Measurements from ENCODE around the gene CST4. TPM values are rescaled to one million over a fixed set of nuclear protein-coding genes. Genes with fewer than 3 reads are reported as not detected.
A peak's percentile ranks its signal among the peaks of the same experiment; 100 is the strongest.

Gene CST4
- total RNA-seq, 4 donors from 2014 or later: 0.89 to 13.8 (median 3.0) TPM; not detected in 1

DNA sequence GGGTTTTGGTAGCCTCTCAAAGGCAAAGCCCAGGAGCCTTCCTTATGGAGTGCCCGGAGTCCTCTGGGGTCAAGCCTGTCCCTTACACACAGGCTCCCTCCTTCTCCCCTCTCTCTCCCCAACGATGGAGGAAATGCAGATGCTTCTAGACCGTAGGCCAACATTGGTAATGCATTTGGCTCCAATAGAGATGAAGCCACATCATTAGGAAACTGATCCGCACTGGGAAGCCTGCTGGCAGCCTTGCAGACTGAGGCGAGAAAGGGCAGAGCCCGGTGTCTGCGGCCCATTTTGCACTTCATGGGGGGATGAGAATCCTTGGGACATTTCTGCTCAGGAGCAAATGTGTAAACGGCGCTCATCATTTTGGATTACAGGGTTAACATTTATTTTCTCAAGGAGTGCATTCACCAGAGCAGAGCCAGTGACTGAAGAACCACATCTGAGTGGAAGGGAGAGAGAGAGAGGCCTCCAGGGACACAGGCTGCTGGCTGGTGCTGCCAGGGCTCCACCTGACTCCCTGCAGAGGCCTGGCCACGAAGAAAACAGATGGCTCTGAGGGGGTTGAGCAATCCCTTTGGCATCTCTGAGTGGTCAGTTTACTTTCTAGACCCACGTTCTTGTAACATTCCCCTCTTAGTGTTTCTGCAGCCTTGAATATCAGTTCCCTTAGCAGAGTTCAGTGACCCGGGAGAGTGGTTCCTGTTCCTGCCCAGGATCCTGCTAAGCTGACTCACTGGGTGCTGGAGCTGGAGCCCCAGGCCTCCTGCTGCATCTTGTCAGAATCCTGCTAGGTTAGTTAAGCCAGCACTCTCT, 46.7 kb downstream of the CST4 start:
- Histone ChIP-seq H3K9me3 (no peaks in the 10 kb centered on the region), H3K4me1 (peaks cover 0 to 12% of the 10 kb centered on the region in 2 donors), H3K27me3 (no peaks in the 10 kb centered on the region), H3K27ac (peak overlapping the region; percentile 26 to 69 (median 41)), H3K36me3 (no peaks in the 10 kb centered on the region), H3K4me3 (replicated peaks in 1 of 3) (no peak overlapping the region)
- WGBS, 2 donors: 42 to 44% methylated on average over 11 to 12 of the region's 12 CpGs
- intact Hi-C loops (cut with DNase I): no loop called here
- DNase-seq: peak; percentile 85 to 86
- TF ChIP-seq, protein P1, sequence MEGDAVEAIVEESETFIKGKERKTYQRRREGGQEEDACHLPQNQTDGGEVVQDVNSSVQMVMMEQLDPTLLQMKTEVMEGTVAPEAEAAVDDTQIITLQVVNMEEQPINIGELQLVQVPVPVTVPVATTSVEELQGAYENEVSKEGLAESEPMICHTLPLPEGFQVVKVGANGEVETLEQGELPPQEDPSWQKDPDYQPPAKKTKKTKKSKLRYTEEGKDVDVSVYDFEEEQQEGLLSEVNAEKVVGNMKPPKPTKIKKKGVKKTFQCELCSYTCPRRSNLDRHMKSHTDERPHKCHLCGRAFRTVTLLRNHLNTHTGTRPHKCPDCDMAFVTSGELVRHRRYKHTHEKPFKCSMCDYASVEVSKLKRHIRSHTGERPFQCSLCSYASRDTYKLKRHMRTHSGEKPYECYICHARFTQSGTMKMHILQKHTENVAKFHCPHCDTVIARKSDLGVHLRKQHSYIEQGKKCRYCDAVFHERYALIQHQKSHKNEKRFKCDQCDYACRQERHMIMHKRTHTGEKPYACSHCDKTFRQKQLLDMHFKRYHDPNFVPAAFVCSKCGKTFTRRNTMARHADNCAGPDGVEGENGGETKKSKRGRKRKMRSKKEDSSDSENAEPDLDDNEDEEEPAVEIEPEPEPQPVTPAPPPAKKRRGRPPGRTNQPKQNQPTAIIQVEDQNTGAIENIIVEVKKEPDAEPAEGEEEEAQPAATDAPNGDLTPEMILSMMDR (IDR thresholded peaks at IDR 0.05): peak in 1 of 6 experiments; percentile 3
- no peak for TF ChIP-seq POLR2A (IDR thresholded peaks at IDR 0.05)

- Histone ChIP-seq H3K27ac (peak overlapping the region in 1 of 3 donors; percentile 37), H3K4me1 (peaks cover 9 to 19% of the 10 kb centered on the region in 2 donors), H3K36me3 (no peaks in the 10 kb centered on the region), H3K27me3 (no peaks in the 10 kb centered on the region), H3K4me3 (replicated peaks in 1 of 3) (no peak overlapping the region), H3K9me3 (no peaks in the 10 kb centered on the region)
- no peak for TF ChIP-seq POLR2A (IDR thresholded peaks at IDR 0.05)
- TF ChIP-seq, protein P1 (IDR thresholded peaks at IDR 0.05): no peak
- intact Hi-C loops (cut with DNase I): no loop called here
- 76 to 86% methylated on average over 9 to 11 of the region's 11 CpGs for WGBS, 2 donors
- no peak for DNase-seq
Measured at GRCh38 chr20:23640671-23641667, 47.9 kb downstream of the CST4 start.

- no peak for DNase-seq
- peaks cover 9 to 24% of the 10 kb centered on the region in 2 donors for H3K4me1 ChIP-seq
- TF ChIP-seq POLR2A (IDR thresholded peaks at IDR 0.05): no peak
- TF ChIP-seq, protein P1 (IDR thresholded peaks at IDR 0.05): no peak
- no peaks in the 10 kb centered on the region for H3K9me3 ChIP-seq
- H3K36me3 ChIP-seq: no peaks in the 10 kb centered on the region
- 84 to 92% methylated on average over 8 of the region's 8 CpGs for WGBS, 2 donors
- H3K4me3 ChIP-seq (replicated peaks in 1 of 3): no peak overlapping the region
- H3K27me3 ChIP-seq: no peaks in the 10 kb centered on the region
- H3K27ac ChIP-seq: no peak overlapping the region
- intact Hi-C loops (cut with DNase I): no loop called here
Measured at GRCh38 chr20:23640018-23640601, 48.7 kb downstream of the CST4 start.

DNA sequence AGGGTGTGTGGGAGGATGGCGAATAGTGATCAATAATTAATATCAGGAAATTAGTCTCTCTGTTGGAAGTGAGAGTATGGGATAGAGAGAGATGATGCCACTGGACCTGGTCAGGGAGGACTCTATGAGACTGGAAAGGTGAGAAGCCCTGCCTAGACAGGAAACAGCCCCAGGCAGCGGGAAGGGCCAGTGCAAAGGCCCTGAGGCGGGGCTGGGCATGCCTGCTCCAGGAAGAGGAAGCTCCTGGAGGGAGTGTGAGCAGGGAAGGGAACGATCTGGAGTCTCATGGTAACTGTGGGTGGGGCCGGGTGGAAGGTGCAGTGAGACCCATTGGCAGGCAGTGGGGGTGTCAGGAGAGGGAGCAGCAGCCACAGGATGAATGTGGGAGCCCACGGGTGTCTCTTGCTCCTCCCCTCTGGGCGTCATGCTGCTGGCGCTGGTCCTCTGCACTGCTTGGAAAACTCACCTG, 49.3 kb downstream of the CST4 start:
- H3K4me1 ChIP-seq: peaks cover 9 to 24% of the 10 kb centered on the region in 2 donors
- no peaks in the 10 kb centered on the region for H3K27me3 ChIP-seq
- H3K36me3 ChIP-seq: no peaks in the 10 kb centered on the region
- TF ChIP-seq, protein P1 (IDR thresholded peaks at IDR 0.05): no peak
- no peak for TF ChIP-seq POLR2A (IDR thresholded peaks at IDR 0.05)
- 82 to 83% methylated on average over 8 of the region's 8 CpGs for WGBS, 2 donors
- intact Hi-C loops (cut with DNase I): no loop called here
- H3K27ac ChIP-seq: no peak overlapping the region
- DNase-seq: no peak
- no peak overlapping the region for H3K4me3 ChIP-seq (replicated peaks in 1 of 3)
- H3K9me3 ChIP-seq: no peaks in the 10 kb centered on the region
